WERI-Rb-1 (cell line): ENCODE measurements around the gene SHISA9.

Source experiments
- DNase-seq: peaks from one replicate; pipeline ENCODE4 v3.0.0-alpha.2; 2020
- H3K27ac ChIP-seq: fragments of 250-450 bp; sonication (Bioruptor Pico); 2 replicates; pipeline ENCODE4 v1.5.1; 2020; ENCODE audit warnings: mild to moderate bottlenecking, moderate library complexity
- H3K27me3 ChIP-seq: fragments of 250-450 bp; sonication (Bioruptor Pico); 2 replicates; pipeline ENCODE4 v1.5.1; 2021; ENCODE audit warnings: mild to moderate bottlenecking, low read depth, moderate library complexity; ENCODE audit not compliant: insufficient read depth, severe bottlenecking
- H3K36me3 ChIP-seq: fragments of 250-450 bp; sonication (Bioruptor Pico); 2 replicates; pipeline ENCODE4 v1.5.1; 2020; ENCODE audit warnings: mild to moderate bottlenecking, moderate library complexity
- H3K4me3 ChIP-seq: 2 replicates; pipeline ENCODE4 v1.5.1; 2011; ENCODE audit warnings: low read depth, mild to moderate bottlenecking, control low read depth, low read length
- H3K9me3 ChIP-seq: fragments of 250-450 bp; sonication (Bioruptor Pico); 2 replicates; pipeline ENCODE4 v1.5.1; 2021; ENCODE audit warnings: mild to moderate bottlenecking, moderate library complexity; ENCODE audit not compliant: severe bottlenecking
- CTCF ChIP-seq: IDR thresholded peaks from 2 replicates; pipeline ENCODE4 v1.5.1; 2011; ENCODE audit warnings: low read depth, mild to moderate bottlenecking, control low read depth, inconsistent platforms, low read length

The SHISA9 gene

DNA sequence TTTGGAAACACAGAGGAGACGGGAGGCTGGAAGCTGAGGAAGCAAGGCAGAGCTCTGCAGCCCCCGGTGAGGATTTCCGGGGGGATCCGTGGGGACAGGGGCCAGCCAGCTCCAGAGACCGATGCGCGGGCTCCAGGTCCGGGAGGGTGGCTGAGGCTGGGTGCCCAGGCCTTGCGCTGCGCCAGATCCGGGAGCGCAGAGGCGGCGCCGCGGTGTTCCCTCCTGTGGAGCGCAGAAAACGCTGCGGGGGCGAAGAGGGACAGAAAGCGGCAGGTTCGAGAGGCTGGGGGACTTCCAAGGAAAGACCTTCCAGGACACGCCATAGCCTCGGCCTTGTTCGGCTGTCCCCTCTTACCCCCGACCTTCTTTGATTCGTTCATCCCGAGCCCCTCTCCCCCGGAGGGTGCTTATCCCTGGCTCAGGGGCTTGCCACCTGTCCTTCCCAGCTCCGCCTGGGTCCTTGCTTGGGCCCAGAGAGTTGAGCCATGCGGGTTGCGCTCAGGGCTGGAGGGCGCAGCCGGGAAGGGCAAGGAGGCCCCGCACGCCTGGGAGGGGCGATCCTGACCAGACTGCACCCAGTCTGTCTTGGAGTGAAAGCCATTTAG, 697 bp upstream of the SHISA9 start:
- H3K9me3 ChIP-seq = no peaks in the 10 kb centered on the region
- H3K36me3 ChIP-seq = no peaks in the 10 kb centered on the region
- peak; percentile 13 for DNase-seq
- peaks cover 60% of the 10 kb centered on the region for H3K27me3 ChIP-seq
- TF ChIP-seq CTCF = no peak
- H3K27ac ChIP-seq = no peak overlapping the region
- H3K4me3 ChIP-seq = no peak overlapping the region

DNA sequence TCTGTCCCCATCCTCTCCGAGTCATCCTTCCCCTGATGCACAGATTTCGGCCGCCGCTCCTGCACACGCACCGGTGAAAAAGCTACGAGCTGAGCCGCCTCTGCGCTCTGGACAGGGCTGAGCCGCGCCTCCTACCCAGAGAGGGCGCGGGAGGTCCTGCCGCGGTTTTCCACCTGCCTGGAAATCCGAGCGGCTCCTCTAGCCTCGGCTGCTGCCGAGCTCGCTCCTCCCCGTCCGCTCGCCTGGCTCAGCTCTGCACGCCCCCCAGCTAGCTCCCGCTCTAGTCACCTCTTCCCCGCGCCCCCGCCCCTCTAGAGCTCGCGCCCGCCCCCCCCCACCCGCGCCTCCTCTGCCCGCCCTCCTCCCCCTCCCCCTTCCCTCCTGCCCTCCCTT, 198 bp upstream of the SHISA9 start:
- H3K36me3 ChIP-seq = no peaks in the 10 kb centered on the region
- peak; percentile 26 for DNase-seq
- no peaks in the 10 kb centered on the region for H3K9me3 ChIP-seq
- H3K27ac ChIP-seq = no peak overlapping the region
- no peak overlapping the region for H3K4me3 ChIP-seq
- no peak for TF ChIP-seq CTCF
- H3K27me3 ChIP-seq = peaks cover 60% of the 10 kb centered on the region

GRCh38 chr16:12902511-12903372, 1.3 kb downstream of the SHISA9 start:
- Histone ChIP-seq H3K36me3 (no peaks in the 10 kb centered on the region), H3K9me3 (no peaks in the 10 kb centered on the region), H3K4me3 (peak overlapping the region; percentile 30), H3K27ac (no peak overlapping the region), H3K27me3 (peaks cover 60% of the 10 kb centered on the region)
- TF ChIP-seq CTCF = no peak
- DNase-seq = no peak

DNA sequence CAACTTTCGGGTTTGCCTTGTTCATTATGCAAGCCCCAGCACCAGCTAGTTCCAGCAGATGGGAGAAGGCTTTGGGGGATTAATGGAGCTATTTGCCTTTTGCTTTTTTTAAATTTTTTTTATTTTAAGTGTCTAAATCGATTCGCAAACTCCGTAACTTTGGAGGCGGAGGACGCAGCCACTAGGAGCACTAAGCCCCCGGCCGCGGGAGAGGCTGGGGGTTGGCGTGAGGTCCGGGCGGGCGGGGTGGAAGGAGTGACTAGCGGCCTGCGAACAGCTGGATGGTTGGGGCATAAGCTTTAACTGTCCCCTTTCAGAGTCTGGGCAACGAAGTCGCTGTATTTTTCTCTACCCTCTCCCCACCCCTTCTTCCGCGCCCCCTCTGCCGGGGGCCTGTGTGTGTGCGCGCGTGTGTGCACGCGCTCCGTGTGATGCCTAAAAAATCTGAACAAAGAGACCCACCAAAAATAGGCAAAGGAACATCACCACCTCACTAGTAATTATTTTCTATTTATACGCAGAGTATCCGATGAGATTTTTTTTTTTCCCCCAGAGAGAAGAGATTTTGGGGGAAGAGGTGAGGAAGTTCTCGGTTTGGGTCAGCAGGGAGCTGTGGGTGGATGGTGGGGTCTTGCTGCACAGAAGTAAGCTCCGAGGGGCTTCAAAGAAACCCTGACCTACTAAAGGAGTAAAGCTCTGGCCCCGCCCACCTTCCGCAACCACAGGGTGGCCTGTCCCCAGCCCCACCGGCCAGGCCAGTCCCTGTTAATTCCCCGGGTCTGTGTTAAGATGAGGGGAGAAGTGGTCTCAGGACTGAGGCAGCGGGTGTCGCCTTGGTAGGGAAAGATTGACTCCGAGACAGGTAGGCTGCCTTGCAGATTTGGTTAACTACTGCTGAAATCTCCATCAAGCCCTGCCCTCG, 2.3 kb downstream of the SHISA9 start:
- H3K36me3 ChIP-seq = no peaks in the 10 kb centered on the region
- H3K27me3 ChIP-seq = peaks cover 60% of the 10 kb centered on the region
- H3K9me3 ChIP-seq = no peaks in the 10 kb centered on the region
- H3K27ac ChIP-seq = no peak overlapping the region
- TF ChIP-seq CTCF = no peak
- peak overlapping the region; percentile 30 for H3K4me3 ChIP-seq
- peak; percentile 26 for DNase-seq

GRCh38 chr16:12904329-12904671, 2.9 kb downstream of the SHISA9 start:
- Histone ChIP-seq H3K27me3 (peaks cover 54% of the 10 kb centered on the region), H3K36me3 (no peaks in the 10 kb centered on the region), H3K4me3 (no peak overlapping the region), H3K9me3 (no peaks in the 10 kb centered on the region), H3K27ac (no peak overlapping the region)
- no peak for DNase-seq
- TF ChIP-seq CTCF = no peak
